ENCODE data around the gene ALDH1L1.

The ALDH1L1 gene

GRCh38 chr3:126212250-126212619 lies 31.8 kb upstream of the ALDH1L1 start:
- no peaks in the 10 kb centered on the region for H3K9me3 ChIP-seq
- H3K27me3 ChIP-seq, result peaks cover 49% of the 10 kb centered on the region
- H3K4me3 ChIP-seq (ENCODE audit: low read depth, low read length), result no peak overlapping the region; the same call in 1 of the 2 replicates
- H3K36me3 ChIP-seq, result no peaks in the 10 kb centered on the region
- TF ChIP-seq CTCF (IDR thresholded peaks at IDR 0.05; ENCODE audit: low read depth, low read length), result no peak
- DNase-seq, result no peak
- peaks cover 4% of the 10 kb centered on the region for H3K4me1 ChIP-seq

- Histone ChIP-seq H3K4me3 (ENCODE audit: low read depth, low read length) (no peak overlapping the region), H3K27me3 (peaks cover 42% of the 10 kb centered on the region), H3K4me1 (peaks cover 4% of the 10 kb centered on the region), H3K9me3 (no peaks in the 10 kb centered on the region), H3K36me3 (no peaks in the 10 kb centered on the region)
- DNase-seq, result no peak
- no peak for TF ChIP-seq CTCF (IDR thresholded peaks at IDR 0.05; ENCODE audit: low read depth, low read length)
These were observed 31.2 kb upstream of the ALDH1L1 start for GRCh38 chr3:126211569-126211968.

- TF ChIP-seq CTCF (IDR thresholded peaks at IDR 0.05; ENCODE audit: low read depth, low read length), result no peak
- peaks cover 33% of the 10 kb centered on the region for H3K27me3 ChIP-seq
- H3K36me3 ChIP-seq, result no peaks in the 10 kb centered on the region
- H3K4me3 ChIP-seq (ENCODE audit: low read depth, low read length), result no peak overlapping the region
- H3K4me1 ChIP-seq, result peaks cover 4% of the 10 kb centered on the region
- no peaks in the 10 kb centered on the region for H3K9me3 ChIP-seq
- DNase-seq, result no peak
These were observed 30.2 kb upstream of the ALDH1L1 start for GRCh38 chr3:126210606-126211005.

GRCh38 chr3:126209741-126210140 lies 29.4 kb upstream of the ALDH1L1 start:
- H3K9me3 ChIP-seq, result no peaks in the 10 kb centered on the region
- DNase-seq, result no peak
- no peak overlapping the region for H3K4me3 ChIP-seq (ENCODE audit: low read depth, low read length)
- peaks cover 25% of the 10 kb centered on the region for H3K27me3 ChIP-seq
- TF ChIP-seq CTCF (IDR thresholded peaks at IDR 0.05; ENCODE audit: low read depth, low read length), result no peak
- H3K36me3 ChIP-seq, result no peaks in the 10 kb centered on the region
- H3K4me1 ChIP-seq, result peaks cover 4% of the 10 kb centered on the region

GRCh38 chr3:126208606-126209256 lies 28.3 kb upstream of the ALDH1L1 start:
- no peaks in the 10 kb centered on the region for H3K9me3 ChIP-seq
- TF ChIP-seq CTCF (IDR thresholded peaks at IDR 0.05; ENCODE audit: low read depth, low read length), result no peak
- DNase-seq, result peak; percentile 90
- H3K27me3 ChIP-seq, result peaks cover 15% of the 10 kb centered on the region
- H3K4me3 ChIP-seq (ENCODE audit: low read depth, low read length), result peak overlapping the region; percentile 5; the same call in 1 of the 2 replicates
- H3K36me3 ChIP-seq, result no peaks in the 10 kb centered on the region
- peaks cover 4% of the 10 kb centered on the region for H3K4me1 ChIP-seq

- H3K36me3 ChIP-seq, result no peaks in the 10 kb centered on the region
- peaks cover 4% of the 10 kb centered on the region for H3K4me1 ChIP-seq
- peak overlapping the region; percentile 5; the same call in 1 of the 2 replicates for H3K4me3 ChIP-seq (ENCODE audit: low read depth, low read length)
- no peak for DNase-seq
- no peaks in the 10 kb centered on the region for H3K9me3 ChIP-seq
- H3K27me3 ChIP-seq, result peaks cover 9% of the 10 kb centered on the region
- no peak for TF ChIP-seq CTCF (IDR thresholded peaks at IDR 0.05; ENCODE audit: low read depth, low read length)
These were observed 27.8 kb upstream of the ALDH1L1 start for GRCh38 chr3:126208182-126208581.

Measured in BE2C (cell line).